IMR-90 (cell line): ENCODE data around the gene B3GNT5. TPM values are rescaled to one million over a fixed set of nuclear protein-coding genes. Genes with fewer than 3 reads are reported as not detected.

ENCODE experiments used
- ATAC-seq: fragments of 200-7000 bp; cut with Tn5 transposase; 2 replicates; pipeline ENCODE4 v1.9.1; 2020; ENCODE audit warnings: low read depth, mild to moderate bottlenecking, moderate library complexity
- BruUV-seq: library from RNA; stranded (reverse); fragments of 400-500 nt; replicated peaks from 2 replicates; lab custom pipeline; 2021; lab: Mats Ljungman, UMichigan
- CTCF ChIA-PET: fragments of 300-600 bp; formaldehyde crosslinking; extraction: SDS; loops from one replicate; lab custom pipeline; 2021; ENCODE audit warnings: antibody characterized with exemption; lab: Yijun Ruan, JAX
- POLR2A ChIA-PET: fragments of 300-600 bp; sonication (Branson Sonifier 250); formaldehyde crosslinking; loops from one replicate; lab custom pipeline; 2022; ENCODE audit warnings: antibody characterized with exemption; ENCODE audit not compliant: unreplicated experiment; lab: Charles Lee
- DNase-seq: peaks from one replicate; pipeline ENCODE4 v3.0.0; 2013
- H2AFZ ChIP-seq: replicated peaks from 2 replicates; pipeline ENCODE3; 2013; ENCODE audit warnings: low read length, mild to moderate bottlenecking; ENCODE audit not compliant: poor library complexity
- H2AK5ac ChIP-seq: 2 replicates; pipeline ENCODE4 v1.6.1; 2013; ENCODE audit warnings: low read depth, low read length, inconsistent platforms
- H2AK9ac ChIP-seq: replicated peaks from 2 replicates; pipeline ENCODE3; 2013; ENCODE audit warnings: mild to moderate bottlenecking, low read depth, low read length, moderate library complexity; ENCODE audit not compliant: poor library complexity
- H2BK120ac ChIP-seq: 2 replicates; pipeline ENCODE4 v1.6.1; 2013; ENCODE audit warnings: low read depth, low read length, inconsistent platforms
- H2BK15ac ChIP-seq: 3 replicates; pipeline ENCODE4 v1.6.1; 2013; ENCODE audit warnings: low read depth, low read length, inconsistent platforms
- H2BK20ac ChIP-seq: 2 replicates; pipeline ENCODE4 v1.6.1; 2013; ENCODE audit warnings: low read depth, mild to moderate bottlenecking, inconsistent platforms, low read length, moderate library complexity
- H2BK5ac ChIP-seq: 2 replicates; pipeline ENCODE4 v1.6.1; 2013; ENCODE audit warnings: mild to moderate bottlenecking, low read depth, low read length, inconsistent platforms; ENCODE audit not compliant: poor library complexity, severe bottlenecking
- H3K14ac ChIP-seq: replicated peaks from 2 replicates; pipeline ENCODE4 v1.6.1; 2013; ENCODE audit warnings: low read depth, low read length, inconsistent platforms
- H3K18ac ChIP-seq: 2 replicates; pipeline ENCODE4 v1.6.1; 2013; ENCODE audit warnings: low read depth, low read length, control low read depth
- H3K23ac ChIP-seq: 2 replicates; pipeline ENCODE4 v1.6.1; 2013; ENCODE audit warnings: low read depth, low read length, inconsistent platforms
- H3K27ac ChIP-seq: 2 replicates; pipeline ENCODE4 v1.5.1; 2013; ENCODE audit warnings: mild to moderate bottlenecking, control low read depth, low read length; ENCODE audit not compliant: insufficient read depth
- H3K27me3 ChIP-seq: 2 replicates; pipeline ENCODE4 v1.6.1; 2013; ENCODE audit warnings: low read length; ENCODE audit not compliant: control insufficient read depth, insufficient read depth
- H3K36me3 ChIP-seq: 2 replicates; pipeline ENCODE4 v1.6.1; 2013; ENCODE audit warnings: low read length, mixed read lengths; ENCODE audit not compliant: control insufficient read depth, insufficient read depth
- H3K4ac ChIP-seq: 2 replicates; pipeline ENCODE4 v1.6.1; 2013; ENCODE audit warnings: low read depth, low read length, inconsistent platforms
- H3K4me1 ChIP-seq: 2 replicates; pipeline ENCODE4 v1.6.1; 2013; ENCODE audit warnings: low read length, mixed read lengths; ENCODE audit not compliant: control insufficient read depth, insufficient read depth
- H3K4me2 ChIP-seq: 2 replicates; pipeline ENCODE4 v1.6.1; 2013; ENCODE audit warnings: low read depth, mild to moderate bottlenecking, control low read depth, low read length, moderate library complexity
- H3K4me3 ChIP-seq: 2 replicates; pipeline ENCODE4 v1.5.1; 2013; ENCODE audit warnings: low read depth, mild to moderate bottlenecking, control low read depth, low read length, moderate library complexity; ENCODE audit not compliant: insufficient read depth
- H3K56ac ChIP-seq: 2 replicates; pipeline ENCODE4 v1.6.1; 2013; ENCODE audit warnings: low read length, inconsistent platforms; ENCODE audit not compliant: insufficient read depth; ENCODE audit errors: extremely low read depth
- H3K79me1 ChIP-seq, 2 experiments: 2 replicates each; pipeline ENCODE4 v1.6.1; 2013; ENCODE audit warnings: low read length in 2 of 2, inconsistent platforms in 1 of 2, low read depth in 1 of 2
- H3K9ac ChIP-seq: 2 replicates; pipeline ENCODE4 v1.6.1; 2013; ENCODE audit warnings: low read depth, low read length, control low read depth
- H3K9me1 ChIP-seq: 2 replicates; pipeline ENCODE4 v1.6.1; 2013; ENCODE audit warnings: low read length, inconsistent platforms; ENCODE audit not compliant: insufficient read depth
- H3K9me3 ChIP-seq: 2 replicates; pipeline ENCODE4 v1.6.1; 2013; ENCODE audit warnings: low read length; ENCODE audit not compliant: control insufficient read depth, insufficient read depth
- H4K20me1 ChIP-seq: 2 replicates; pipeline ENCODE4 v1.6.1; 2013; ENCODE audit warnings: low read length, inconsistent platforms; ENCODE audit not compliant: insufficient read depth
- H4K5ac ChIP-seq: 2 replicates; pipeline ENCODE4 v1.6.1; 2013; ENCODE audit warnings: mild to moderate bottlenecking, low read depth, low read length, control low read depth
- H4K8ac ChIP-seq, 2 experiments: 2 replicates each; pipeline ENCODE4 v1.6.1; 2013; ENCODE audit warnings: low read depth in 2 of 2, low read length in 2 of 2, control low read depth in 1 of 2, inconsistent platforms in 1 of 2
- H4K91ac ChIP-seq: 2 replicates; pipeline ENCODE4 v1.6.1; 2013; ENCODE audit warnings: low read depth, low read length, inconsistent platforms; ENCODE audit not compliant: insufficient read depth
- CTCF ChIP-seq: conservative IDR thresholded peaks from 2 replicates; pipeline ENCODE4 v1.5.1; 2012; ENCODE audit warnings: mild to moderate bottlenecking, low read depth, low read length, improper control_type of control experiment
- RAD21 ChIP-seq: IDR thresholded peaks from 2 replicates; pipeline ENCODE4 v1.6.1; 2012; ENCODE audit warnings: low read length, improper control_type of control experiment
- SMC3 ChIP-seq: fragments of 150-350 bp; IDR thresholded peaks from 2 replicates; pipeline ENCODE4 v1.6.1; 2016; ENCODE audit warnings: low read depth, mild to moderate bottlenecking, antibody characterized with exemption, low read length, moderate library complexity
- dilution Hi-C: fragments of 300-500 bp; cut with HindIII; formaldehyde crosslinking; loops from one replicate; pipeline ENCODE4 v1.14.3; 2018; ENCODE audit warnings: low sequenced_read_pairs; ENCODE audit not compliant: unreplicated experiment
- in situ Hi-C: fragments of 300-500 bp; cut with MboI; formaldehyde crosslinking; loops from 3 replicates; pipeline ENCODE4 v1.14.3; 2019; ENCODE audit warnings: low sequenced_read_pairs, inconsistent platforms, mixed read lengths
- intact Hi-C: fragments of 100-400 bp; cut with micrococcal nuclease; formaldehyde crosslinking; loops from 2 replicates; pipeline ENCODE4 v1.10.0; 2022
- polyA plus RNA-seq, 3 experiments: library from polyadenylated mRNA; depleted of rRNA; stranded (reverse); fragments of >200 nt; gene quantifications; 2 replicates each; pipeline ENCODE4 v1.2.3, GENCODE V29; 2012; ENCODE audit warnings: low replicate concordance in 1 of 3
- total RNA-seq: library from RNA; depleted of rRNA; stranded (reverse); fragments of >200 nt; gene quantifications from 2 replicates; pipeline ENCODE4 v1.2.3, GENCODE V29; 2012
- TF ChIP-seq, protein P1 (sequence below): fragments of 150-350 bp; IDR thresholded peaks from 2 replicates; pipeline ENCODE4 v1.6.1; 2016; ENCODE audit warnings: low read depth, mild to moderate bottlenecking, low read length, moderate library complexity, borderline replicate concordance

Gene B3GNT5
- total and polyA plus RNA-seq, 2 of the 4 experiments (the other 2 are of a cell fraction), result 1.6 to 3.4 TPM

DNA sequence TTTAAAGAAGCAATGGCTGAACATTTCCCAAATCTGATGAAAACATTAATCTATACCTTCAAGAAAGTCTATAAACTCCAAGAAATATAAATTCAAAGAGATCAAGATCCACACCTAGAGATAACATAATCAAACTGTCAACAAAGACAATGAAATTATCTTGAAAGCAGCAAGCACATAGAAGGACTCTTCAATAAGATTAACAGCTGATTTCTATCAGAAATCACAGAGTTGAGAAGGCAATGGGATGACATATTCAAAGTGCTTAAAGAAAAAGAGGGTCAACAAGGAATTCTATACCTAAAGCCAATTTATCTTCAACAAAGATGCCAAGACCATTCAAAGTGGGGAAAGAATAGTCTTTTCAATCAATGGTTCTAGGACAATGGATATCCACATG lies 49.4 kb upstream of the B3GNT5 start:
- Histone ChIP-seq H3K23ac (no peak overlapping the region), H3K27ac (no peak overlapping the region), H4K20me1 (no peaks in the 10 kb centered on the region), H2AFZ (no peak overlapping the region), H4K5ac (no peak overlapping the region), H2AK9ac (no peak overlapping the region), H4K8ac (no peak overlapping the region), H2BK5ac (no peak overlapping the region), H3K9ac (no peak overlapping the region), H3K9me1 (no peaks in the 10 kb centered on the region), H3K27me3 (peaks cover 9% of the 10 kb centered on the region; the same call in 1 of the 2 replicates), H3K4me1 (no peaks in the 10 kb centered on the region), H3K56ac (no peak overlapping the region), H2BK15ac (no peak overlapping the region), H3K4me3 (no peak overlapping the region), H3K79me1 (no peaks in the 10 kb centered on the region), H3K14ac (no peak overlapping the region), H2BK120ac (no peak overlapping the region), H2BK20ac (no peak overlapping the region), H3K9me3 (no peaks in the 10 kb centered on the region), H3K18ac (no peak overlapping the region), H3K4ac (no peak overlapping the region), H4K91ac (no peak overlapping the region), H2AK5ac (no peak overlapping the region), H3K36me3 (no peaks in the 10 kb centered on the region), H3K4me2 (no peak overlapping the region)
- intact Hi-C loops (no loop called here), dilution Hi-C loops (no loop called here), in situ Hi-C loops (no loop called here)
- ChIA-PET CTCF (no interaction called here), POLR2A (no interaction called here)
- no peak for DNase-seq
- TF ChIP-seq CTCF (no peak), RAD21 (no peak), SMC3 (no peak)
- TF ChIP-seq, protein P1, sequence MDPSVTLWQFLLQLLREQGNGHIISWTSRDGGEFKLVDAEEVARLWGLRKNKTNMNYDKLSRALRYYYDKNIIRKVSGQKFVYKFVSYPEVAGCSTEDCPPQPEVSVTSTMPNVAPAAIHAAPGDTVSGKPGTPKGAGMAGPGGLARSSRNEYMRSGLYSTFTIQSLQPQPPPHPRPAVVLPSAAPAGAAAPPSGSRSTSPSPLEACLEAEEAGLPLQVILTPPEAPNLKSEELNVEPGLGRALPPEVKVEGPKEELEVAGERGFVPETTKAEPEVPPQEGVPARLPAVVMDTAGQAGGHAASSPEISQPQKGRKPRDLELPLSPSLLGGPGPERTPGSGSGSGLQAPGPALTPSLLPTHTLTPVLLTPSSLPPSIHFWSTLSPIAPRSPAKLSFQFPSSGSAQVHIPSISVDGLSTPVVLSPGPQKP, result no peak
- BruUV-seq, result no TSS peak
- ATAC-seq, result no peak
